Activated naive CD8-positive, alpha-beta T cell treated with anti-CD3 and anti-CD28 coated beads, Interleukin-2, amount 10 ng/mL, durations not matched to agents 7 days and 5 days (primary cell): ENCODE data around the gene COMMD4. TPM values are rescaled to one million over a fixed set of nuclear protein-coding genes. Genes with fewer than 3 reads are reported as not detected.
A peak's percentile ranks its signal among the peaks of the same experiment; 100 is the strongest.
"Not testable (repeated sequence)": the region's sequence is repeated elsewhere in the genome, so short reads cannot be mapped to it uniquely, and the experiment has no call there.

Source experiments
- ATAC-seq: fragments of 150-1000 bp; cut with Tn5 transposase; one replicate; pipeline ENCODE4 v1.10.0; 2021; ENCODE audit warnings: low read depth, moderate library complexity
- POLR2A ChIA-PET: fragments of 350-600 bp; sonication (Branson Sonifier 250); formaldehyde crosslinking; loops from one replicate; lab custom pipeline; 2021; ENCODE audit warnings: antibody characterized with exemption; lab: Charles Lee
- DNase-seq: peaks from one replicate; pipeline ENCODE4 v3.0.0; 2021
- H3K27ac Mint-ChIP-seq: one replicate; pipeline ENCODE4 v1.8.0; 2022; ENCODE audit warnings: mild to moderate bottlenecking, mixed read lengths
- H3K27me3 Mint-ChIP-seq: one replicate; pipeline ENCODE4 v1.8.0; 2022; ENCODE audit warnings: mild to moderate bottlenecking, moderate library complexity, mixed read lengths
- H3K36me3 Mint-ChIP-seq: one replicate; pipeline ENCODE4 v1.8.0; 2021; ENCODE audit warnings: mild to moderate bottlenecking, mixed read lengths
- H3K4me1 Mint-ChIP-seq: one replicate; pipeline ENCODE4 v1.8.0; 2021; ENCODE audit warnings: mixed read lengths
- H3K4me3 Mint-ChIP-seq: one replicate; pipeline ENCODE4 v1.8.0; 2022; ENCODE audit warnings: mild to moderate bottlenecking, moderate library complexity, mixed read lengths
- H3K9me3 Mint-ChIP-seq: one replicate; pipeline ENCODE4 v1.8.0; 2021; ENCODE audit warnings: mixed read lengths
- total RNA-seq, 2 experiments: library from RNA; stranded (reverse); gene quantifications; one replicate each; pipeline ENCODE4 v1.2.3, GENCODE V29; 2021

Gene COMMD4
- 10 to 100 TPM; 78.2 to 79.3 TPM for total RNA-seq

DNA sequence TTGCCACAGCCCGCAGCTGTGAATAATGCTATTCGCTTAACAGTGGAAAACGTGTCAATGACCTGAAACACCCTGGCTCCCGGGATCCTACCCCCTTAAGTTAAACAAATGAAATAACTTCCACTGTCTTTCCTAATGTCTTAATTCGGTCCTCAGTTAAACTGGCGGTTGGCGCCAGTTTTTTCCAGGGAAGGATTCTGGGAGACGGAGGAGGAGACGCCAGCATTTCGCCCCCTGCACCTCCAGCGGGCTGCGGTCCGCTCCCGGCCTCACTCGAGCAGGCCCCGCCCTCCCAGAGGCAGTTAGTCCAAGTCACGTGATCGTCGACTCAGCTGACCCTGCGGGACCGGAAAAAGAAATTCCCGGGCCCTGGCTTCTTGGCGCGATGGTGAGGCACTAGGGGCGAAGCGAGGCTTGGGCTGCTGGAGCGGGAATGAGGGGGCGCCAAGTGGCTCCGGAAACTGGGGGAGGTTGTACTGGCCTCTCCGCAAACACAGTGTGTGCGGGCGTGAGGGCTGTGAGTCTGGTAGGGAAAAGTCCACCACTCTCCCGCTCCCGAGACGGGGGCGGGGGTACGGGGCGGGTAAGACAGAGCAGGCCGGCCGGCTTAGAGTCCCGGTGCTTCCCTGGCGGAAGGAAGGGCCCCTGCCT, at the start of gene COMMD4:
Gene COMMD4 (plus strand): TSS at position 359 of the 651 bp plus-strand sequence. CDS start 27 bp downstream, at position 386.
- H3K27me3 Mint-ChIP-seq = peaks cover 3% of the 10 kb centered on the region
- peak within 1 kb of the TSS; percentile 96 for H3K27ac Mint-ChIP-seq
- H3K4me1 Mint-ChIP-seq = peaks cover 17% of the 10 kb centered on the region
- peak within 1 kb of the TSS; percentile 96 for H3K4me3 Mint-ChIP-seq
- DNase-seq = peak; percentile 86
- no peaks in the 10 kb centered on the region for H3K9me3 Mint-ChIP-seq
- H3K36me3 Mint-ChIP-seq = peaks cover 6% of the 10 kb centered on the region
- POLR2A ChIA-PET = interaction anchor here (1.6 to 1.7 kb wide), 3 partner anchors 11 to 116 kb away, joined by 4 to 7 read pairs (median 4); partner anchors contain the start of genes MAN2C1, NEIL1 and SIN3A
- peak; percentile 77 for ATAC-seq

DNA sequence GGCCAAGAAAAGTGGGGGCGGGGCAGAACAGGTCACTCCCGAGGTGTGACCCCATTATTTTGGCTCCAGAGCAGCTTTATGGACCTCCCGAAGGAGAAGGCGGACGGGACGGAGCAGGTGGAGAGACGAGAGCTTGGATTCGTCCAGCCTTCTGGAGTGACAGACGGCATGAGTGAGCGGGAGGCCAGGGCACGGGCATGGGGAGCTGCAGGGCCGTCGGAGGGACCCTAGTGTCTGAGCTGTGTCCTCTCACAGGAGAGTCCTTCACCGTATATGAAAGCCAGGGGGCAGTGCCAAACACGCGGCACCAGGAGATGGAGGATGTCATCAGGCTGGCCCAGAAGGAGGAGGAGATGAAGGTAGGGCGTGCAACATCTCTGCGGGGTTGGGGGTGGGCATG, 42.2 kb upstream of the COMMD4 start:
- ATAC-seq, H3K27ac Mint-ChIP-seq, H3K4me1 Mint-ChIP-seq, H3K9me3 Mint-ChIP-seq, H3K4me3 Mint-ChIP-seq, H3K36me3 Mint-ChIP-seq, DNase-seq, H3K27me3 Mint-ChIP-seq, POLR2A ChIA-PET: not testable (repeated sequence)

DNA sequence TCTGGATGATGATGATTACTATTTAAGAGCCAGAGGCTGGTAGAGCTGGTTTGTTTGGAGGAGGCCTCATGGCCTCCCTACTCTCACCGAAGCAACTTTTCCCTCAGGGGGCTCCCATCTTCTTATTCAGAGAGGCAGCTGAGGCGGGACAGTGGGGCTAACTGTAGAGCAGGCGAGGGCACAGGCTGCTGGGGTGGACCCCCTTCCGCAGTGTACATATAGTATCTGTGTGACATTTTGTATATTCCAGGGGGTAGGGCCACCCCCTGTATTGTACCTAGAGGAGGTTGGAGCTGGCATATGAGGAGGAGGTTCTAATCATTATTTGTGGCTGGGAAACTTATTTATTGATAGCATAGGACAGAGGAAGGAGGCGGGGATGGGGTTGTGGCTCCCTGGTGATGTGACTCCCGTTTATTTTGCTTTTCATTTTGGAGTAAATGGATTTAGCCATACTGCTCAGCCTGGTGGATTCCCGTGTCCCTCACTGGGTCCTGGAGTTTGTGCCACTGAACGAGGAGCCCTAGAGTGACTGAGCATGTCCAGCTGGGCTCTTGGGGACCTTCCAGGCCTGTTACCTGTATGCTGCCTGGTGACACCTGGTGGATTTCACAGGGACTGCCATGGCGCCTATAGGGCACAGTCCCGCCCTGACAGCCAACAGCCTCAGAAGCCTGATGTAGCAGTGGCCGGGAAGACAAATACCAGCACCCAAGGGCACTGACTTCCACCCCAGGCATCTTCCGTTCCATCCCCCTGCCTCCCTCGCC, 37.1 kb upstream of the COMMD4 start:
- H3K36me3 Mint-ChIP-seq, DNase-seq, H3K4me1 Mint-ChIP-seq, H3K9me3 Mint-ChIP-seq, H3K27me3 Mint-ChIP-seq, H3K4me3 Mint-ChIP-seq, POLR2A ChIA-PET, H3K27ac Mint-ChIP-seq: not testable (repeated sequence)
- ATAC-seq = peak; percentile 94

DNA sequence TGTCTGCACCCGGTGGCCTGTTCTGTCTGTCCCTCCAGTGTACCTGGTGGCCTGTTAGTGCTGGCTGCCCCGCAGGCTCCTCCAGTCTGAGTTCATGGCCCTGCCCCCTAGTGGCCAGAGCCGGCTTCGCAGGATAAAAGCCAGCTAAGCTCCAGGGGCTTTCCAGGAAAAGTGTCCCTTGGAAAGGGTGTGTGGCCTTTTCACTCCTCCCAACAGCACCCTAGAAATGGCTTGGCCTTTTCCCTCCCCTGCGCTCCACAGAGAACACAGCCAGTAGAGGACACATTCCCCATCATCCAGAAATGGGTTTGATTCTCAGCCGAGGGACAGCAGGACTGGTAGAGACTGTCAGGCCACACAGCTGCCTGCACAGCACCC, 36.6 kb upstream of the COMMD4 start:
- peaks cover 12% of the 10 kb centered on the region for H3K27me3 Mint-ChIP-seq
- H3K4me1 Mint-ChIP-seq, H3K9me3 Mint-ChIP-seq, H3K36me3 Mint-ChIP-seq, POLR2A ChIA-PET, H3K4me3 Mint-ChIP-seq, H3K27ac Mint-ChIP-seq: not testable (repeated sequence)
- ATAC-seq (peak; percentile 91), DNase-seq (peak; percentile 74)

DNA sequence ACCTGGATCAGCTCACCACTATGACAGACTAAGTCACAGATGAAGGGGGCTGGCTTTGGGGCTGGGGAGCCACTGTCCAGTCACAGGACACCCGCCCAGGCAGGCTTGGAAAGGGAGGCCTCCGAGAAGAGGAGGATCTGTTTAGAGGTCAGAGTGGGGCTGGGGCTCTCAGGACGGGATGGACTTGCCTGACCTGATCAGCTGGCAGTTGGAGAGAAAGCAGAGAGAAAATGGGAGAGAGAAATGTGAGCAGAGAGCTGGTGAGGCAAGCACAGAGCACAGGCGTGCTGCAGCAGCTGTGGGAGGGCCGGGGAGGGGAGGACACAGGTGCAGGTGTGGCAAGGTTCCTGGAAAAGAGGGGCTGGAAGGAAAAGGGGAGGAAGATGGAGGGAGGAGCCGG, 35.8 kb upstream of the COMMD4 start:
- H3K27me3 Mint-ChIP-seq = peaks cover 19% of the 10 kb centered on the region
- POLR2A ChIA-PET, H3K4me3 Mint-ChIP-seq, ATAC-seq, DNase-seq, H3K9me3 Mint-ChIP-seq, H3K27ac Mint-ChIP-seq, H3K36me3 Mint-ChIP-seq, H3K4me1 Mint-ChIP-seq: not testable (repeated sequence)

DNA sequence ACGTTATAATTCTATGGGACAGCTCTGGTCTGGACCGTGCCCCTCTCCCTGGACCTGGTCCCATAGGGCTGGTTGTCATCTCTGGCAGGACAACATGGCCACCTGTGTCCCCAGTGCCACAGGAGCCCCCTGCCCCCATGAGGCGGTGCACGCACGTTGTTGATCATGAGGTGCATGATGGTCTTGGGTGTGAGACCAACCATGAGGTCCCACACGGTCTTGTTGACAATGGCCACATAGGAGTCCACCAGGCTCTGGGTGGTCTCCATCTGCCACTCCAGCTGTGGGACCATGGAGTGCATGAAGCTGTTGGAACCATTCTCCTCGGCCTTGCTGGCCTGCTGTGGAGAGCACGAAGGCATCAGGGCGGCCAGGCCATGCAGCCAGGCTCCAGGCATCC, 33.5 kb upstream of the COMMD4 start:
- Mint-ChIP-seq H3K36me3 (no peaks in the 10 kb centered on the region), H3K4me1 (peaks cover 7% of the 10 kb centered on the region), H3K9me3 (no peaks in the 10 kb centered on the region), H3K27ac (no peak overlapping the region), H3K4me3 (no peak overlapping the region), H3K27me3 (peaks cover 41% of the 10 kb centered on the region)
- ATAC-seq = no peak
- POLR2A ChIA-PET = no interaction called here
- DNase-seq = no peak

DNA sequence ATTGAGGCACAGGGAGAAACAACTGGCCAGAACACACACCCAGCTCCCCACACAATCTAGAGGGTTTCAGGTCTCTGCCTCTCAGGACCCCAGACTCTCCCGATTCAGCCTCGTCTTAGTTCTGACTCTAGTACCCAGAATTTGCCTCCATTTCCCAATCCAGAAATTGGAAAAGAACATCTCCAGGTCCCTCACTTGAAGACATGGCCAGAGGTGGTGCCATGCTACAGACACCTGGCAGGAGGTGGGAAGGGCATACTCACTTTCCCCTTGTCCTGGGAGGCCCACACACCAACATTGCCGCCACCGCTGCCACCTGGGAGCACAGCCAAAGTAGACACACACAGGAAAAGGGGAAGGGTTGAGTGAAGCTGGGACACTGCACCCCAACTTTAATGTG, 33.1 kb upstream of the COMMD4 start:
- H3K4me1 Mint-ChIP-seq, H3K36me3 Mint-ChIP-seq, ATAC-seq, H3K9me3 Mint-ChIP-seq, H3K4me3 Mint-ChIP-seq, H3K27ac Mint-ChIP-seq, POLR2A ChIA-PET, DNase-seq: not testable (repeated sequence)
- peaks cover 43% of the 10 kb centered on the region for H3K27me3 Mint-ChIP-seq

DNA sequence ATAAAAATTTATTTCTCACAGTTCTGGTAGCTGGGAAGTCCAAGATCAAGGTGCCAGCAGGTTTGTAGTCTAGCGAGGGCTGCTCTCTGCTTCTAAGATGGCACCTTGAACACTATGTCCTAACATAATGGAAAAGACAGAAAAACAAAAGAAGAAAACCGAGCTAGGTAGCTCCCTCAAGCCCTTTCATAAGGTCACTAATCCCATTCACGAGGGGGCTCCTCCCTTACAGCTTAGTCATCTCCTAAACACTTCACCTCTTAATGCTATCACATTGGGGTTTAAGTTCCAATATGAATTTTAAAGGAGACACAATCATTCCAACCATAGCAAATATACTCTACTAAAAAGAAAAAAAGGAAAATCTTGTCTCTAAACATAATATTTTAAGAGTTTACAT, 29.7 kb upstream of the COMMD4 start:
- H3K4me3 Mint-ChIP-seq = no peak overlapping the region
- H3K4me1 Mint-ChIP-seq = peaks cover 7% of the 10 kb centered on the region
- POLR2A ChIA-PET = no interaction called here
- DNase-seq = no peak
- no peak overlapping the region for H3K27ac Mint-ChIP-seq
- H3K27me3 Mint-ChIP-seq = peaks cover 64% of the 10 kb centered on the region
- ATAC-seq = no peak
- no peaks in the 10 kb centered on the region for H3K9me3 Mint-ChIP-seq
- H3K36me3 Mint-ChIP-seq = no peaks in the 10 kb centered on the region

DNA sequence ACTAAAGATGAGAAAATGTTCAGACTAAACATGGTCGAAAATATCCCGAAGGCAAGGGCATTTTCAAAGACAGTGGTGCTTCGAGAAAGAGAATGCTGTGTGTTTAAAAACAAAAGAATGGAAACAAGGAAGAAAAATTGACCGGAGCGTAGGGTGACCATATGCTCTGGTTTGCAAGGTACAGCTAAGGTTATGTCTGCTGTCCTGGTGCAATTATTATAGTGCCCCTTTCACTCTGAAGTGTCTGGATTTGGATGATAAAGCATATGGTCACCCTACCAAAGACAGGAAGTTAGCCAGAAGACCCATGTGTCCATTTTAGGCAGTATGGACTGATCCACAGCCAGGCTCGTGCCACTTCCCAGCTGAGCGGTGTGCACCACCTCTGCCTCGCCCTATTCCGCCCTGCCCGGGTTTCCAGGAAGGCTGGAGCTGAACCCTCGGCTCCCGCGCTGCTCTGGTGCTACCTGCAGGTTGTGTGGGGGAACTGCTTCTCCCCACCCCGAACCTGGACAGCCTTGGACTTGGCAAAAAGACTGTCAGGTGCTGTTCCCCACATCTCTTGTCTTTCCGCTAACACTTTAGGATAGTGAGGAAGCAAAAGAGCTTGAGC, 28.0 kb upstream of the COMMD4 start:
- peak; percentile 58 for ATAC-seq
- POLR2A ChIA-PET = no interaction called here
- no peak overlapping the region for H3K27ac Mint-ChIP-seq
- no peak overlapping the region for H3K4me3 Mint-ChIP-seq
- peak; percentile 36 for DNase-seq
- no peaks in the 10 kb centered on the region for H3K36me3 Mint-ChIP-seq
- H3K9me3 Mint-ChIP-seq = peaks cover 2% of the 10 kb centered on the region
- H3K4me1 Mint-ChIP-seq = peaks cover 11% of the 10 kb centered on the region
- H3K27me3 Mint-ChIP-seq = peaks cover 66% of the 10 kb centered on the region

DNA sequence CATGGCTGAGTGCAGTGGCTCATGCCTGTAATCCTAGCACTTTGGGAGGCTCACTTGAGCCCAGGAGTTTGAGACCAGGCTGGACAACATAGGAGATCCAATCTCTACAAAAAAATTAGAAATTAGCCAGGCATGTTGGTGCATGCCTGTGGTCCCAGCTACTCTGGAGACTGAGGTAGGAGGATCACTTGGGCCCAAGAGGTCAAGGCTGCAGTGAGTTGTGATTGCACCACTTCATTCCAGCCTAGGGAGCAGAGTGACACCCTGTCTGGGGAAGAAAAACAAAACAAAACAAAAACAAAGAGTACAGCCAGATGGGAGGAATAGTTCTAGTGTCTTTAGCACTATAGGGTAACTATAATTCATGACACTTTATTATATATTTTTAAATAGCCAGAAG, 26.2 kb upstream of the COMMD4 start:
- H3K4me1 Mint-ChIP-seq = peaks cover 3% of the 10 kb centered on the region
- DNase-seq (no peak), ATAC-seq (no peak)
- peaks cover 2% of the 10 kb centered on the region for H3K9me3 Mint-ChIP-seq
- no peaks in the 10 kb centered on the region for H3K36me3 Mint-ChIP-seq
- H3K27me3 Mint-ChIP-seq = peaks cover 56% of the 10 kb centered on the region
- no peak overlapping the region for H3K4me3 Mint-ChIP-seq
- H3K27ac Mint-ChIP-seq = no peak overlapping the region
- POLR2A ChIA-PET = no interaction called here

DNA sequence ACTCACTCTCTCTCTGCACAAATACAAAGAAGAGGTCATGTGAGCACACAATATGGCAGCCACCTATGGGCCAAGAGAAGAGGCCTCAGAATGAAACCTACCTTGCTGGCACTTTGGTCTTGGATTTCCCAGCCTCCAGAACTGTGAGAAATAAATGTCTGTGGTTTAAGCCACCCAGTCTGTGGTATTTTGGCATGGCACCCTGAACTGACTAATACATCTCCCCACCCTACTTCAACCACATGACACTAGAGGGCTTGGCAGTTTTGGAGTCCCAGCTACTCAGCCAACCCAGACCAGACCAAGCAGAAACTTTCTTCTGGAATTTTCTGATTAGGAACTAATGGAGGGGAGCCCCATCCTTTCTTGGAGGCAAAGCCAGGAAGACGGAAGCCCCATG, 23.3 kb upstream of the COMMD4 start:
- not testable (repeated sequence) for DNase-seq, H3K9me3 Mint-ChIP-seq, H3K27ac Mint-ChIP-seq, H3K4me3 Mint-ChIP-seq, ATAC-seq, H3K36me3 Mint-ChIP-seq, H3K4me1 Mint-ChIP-seq
- peaks cover 31% of the 10 kb centered on the region for H3K27me3 Mint-ChIP-seq
- POLR2A ChIA-PET = interaction anchor here (0.6 kb wide), 1 partner anchor 51 kb away, joined by 4 read pairs; no protein-coding TSS in a partner anchor

DNA sequence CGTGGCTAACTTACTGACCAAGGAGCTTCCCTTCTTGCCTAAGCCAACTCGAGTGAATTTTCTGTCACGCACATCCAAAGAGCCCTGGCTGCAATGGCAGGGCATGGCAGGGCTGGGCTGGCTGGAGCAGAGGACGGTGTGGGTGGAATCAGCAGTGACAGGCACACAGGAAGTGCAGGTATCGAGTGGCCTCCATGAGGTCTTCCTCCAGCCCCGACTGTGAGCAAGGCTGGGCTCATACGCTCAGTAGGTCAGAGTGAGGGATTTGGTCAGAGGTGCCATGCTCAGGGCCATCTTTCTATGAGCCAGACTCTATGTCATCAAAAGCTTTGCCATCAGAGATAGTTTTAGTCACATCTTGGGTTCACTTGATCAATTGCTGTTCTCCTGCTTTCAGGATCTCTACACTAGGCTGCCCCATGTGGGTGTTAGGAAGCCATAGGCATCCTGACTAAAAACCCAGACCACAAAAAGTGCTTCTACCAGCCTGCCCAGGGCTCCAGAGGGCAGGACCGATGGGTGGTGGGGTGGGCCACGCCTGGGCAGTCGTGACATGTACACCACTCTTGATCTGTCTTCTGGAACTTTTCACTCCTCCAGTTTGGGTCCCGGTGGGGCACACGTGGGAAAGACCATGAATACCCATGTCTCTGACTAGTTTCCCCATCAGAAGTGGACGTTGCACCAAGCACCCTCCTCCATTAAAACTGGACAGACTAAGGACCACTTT, 22.6 kb upstream of the COMMD4 start:
- DNase-seq (no peak), ATAC-seq (no peak)
- Mint-ChIP-seq H3K36me3 (no peaks in the 10 kb centered on the region), H3K9me3 (peaks cover 2% of the 10 kb centered on the region), H3K27ac (no peak overlapping the region), H3K4me1 (peaks cover 3% of the 10 kb centered on the region), H3K4me3 (no peak overlapping the region), H3K27me3 (peaks cover 25% of the 10 kb centered on the region)
- POLR2A ChIA-PET = interaction anchor here (0.6 kb wide), 1 partner anchor 50 kb away, joined by 4 read pairs; no protein-coding TSS in a partner anchor
